Left kidney (tissue), 2 donors: ENCODE data around the gene SYNE3. TPM values are rescaled to one million over a fixed set of nuclear protein-coding genes. Genes with fewer than 3 reads are reported as not detected.

Source experiments
- DNase-seq: peaks from one replicate; pipeline ENCODE4 v3.0.0-alpha.2; 2013
- polyA plus RNA-seq: library from polyadenylated mRNA; unstranded; fragments of 120-200 nt; gene quantifications from one replicate; pipeline ENCODE4 v1.2.1, GENCODE V29; 2013; ENCODE audit not compliant: insufficient read length

SYNE3 gene
- polyA plus RNA-seq, 1 donor: 2.5 TPM

DNA sequence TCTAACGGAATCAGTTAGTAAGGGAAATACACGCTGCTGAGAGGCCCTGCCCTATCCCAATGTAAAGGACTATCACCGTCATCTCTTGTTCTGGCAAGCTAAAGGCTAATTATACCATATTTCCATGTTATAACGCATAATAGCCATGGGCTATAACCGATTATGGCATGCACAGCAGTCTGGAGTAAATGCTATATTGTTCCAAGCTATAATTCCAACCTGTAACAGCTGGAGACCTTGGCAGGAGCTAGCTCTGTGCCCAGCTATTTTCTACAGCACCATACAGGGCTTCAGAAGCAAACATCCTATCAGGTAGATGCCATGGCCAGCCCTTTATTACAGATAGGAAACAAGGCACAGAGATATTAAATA lies 26.3 kb downstream of the SYNE3 start:
- DNase-seq: no peak

DNA sequence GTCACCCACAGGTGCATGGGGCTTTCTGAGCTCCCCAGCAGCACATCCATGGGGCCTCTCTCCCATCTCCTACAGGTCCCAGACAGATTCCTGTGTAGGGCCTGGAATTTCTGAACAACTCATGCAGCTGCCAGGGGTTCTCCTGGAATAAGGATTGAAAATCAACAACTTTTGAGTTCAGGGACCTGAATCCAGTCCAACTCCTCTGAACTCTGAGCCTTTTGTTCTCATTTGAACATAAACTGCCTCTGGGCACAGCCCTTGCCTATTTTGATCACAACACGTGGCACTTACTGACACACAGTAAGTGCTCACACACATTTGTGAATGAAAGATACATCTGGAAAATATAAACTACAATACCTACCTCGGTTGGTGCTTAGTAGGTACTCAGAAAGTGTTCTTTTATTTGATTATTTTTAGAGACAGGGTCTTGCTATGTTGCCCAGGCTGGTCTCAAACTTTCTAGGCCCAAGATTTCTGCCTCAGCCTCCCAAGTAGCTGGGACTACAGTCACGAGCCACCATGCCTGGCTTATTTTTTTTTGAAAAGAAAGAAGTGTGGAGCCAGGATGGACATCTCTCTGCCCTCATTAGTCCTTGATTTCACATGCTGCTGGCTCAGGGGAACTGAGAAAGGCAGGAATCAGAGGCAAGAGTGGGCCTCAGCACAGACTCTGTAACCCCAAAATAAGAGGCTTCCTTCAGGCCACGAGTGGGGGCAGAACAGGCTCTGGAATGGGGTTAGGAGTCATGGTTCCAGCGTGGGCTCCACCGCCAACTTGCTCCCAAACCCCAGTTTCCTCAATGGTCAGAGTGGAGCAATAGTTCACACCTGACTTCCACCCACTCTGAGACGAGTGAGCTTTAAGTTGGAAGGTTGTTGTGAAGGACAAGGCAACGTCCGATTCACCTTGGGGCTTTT lies 27.0 kb downstream of the SYNE3 start:
- DNase-seq: no peak

DNA sequence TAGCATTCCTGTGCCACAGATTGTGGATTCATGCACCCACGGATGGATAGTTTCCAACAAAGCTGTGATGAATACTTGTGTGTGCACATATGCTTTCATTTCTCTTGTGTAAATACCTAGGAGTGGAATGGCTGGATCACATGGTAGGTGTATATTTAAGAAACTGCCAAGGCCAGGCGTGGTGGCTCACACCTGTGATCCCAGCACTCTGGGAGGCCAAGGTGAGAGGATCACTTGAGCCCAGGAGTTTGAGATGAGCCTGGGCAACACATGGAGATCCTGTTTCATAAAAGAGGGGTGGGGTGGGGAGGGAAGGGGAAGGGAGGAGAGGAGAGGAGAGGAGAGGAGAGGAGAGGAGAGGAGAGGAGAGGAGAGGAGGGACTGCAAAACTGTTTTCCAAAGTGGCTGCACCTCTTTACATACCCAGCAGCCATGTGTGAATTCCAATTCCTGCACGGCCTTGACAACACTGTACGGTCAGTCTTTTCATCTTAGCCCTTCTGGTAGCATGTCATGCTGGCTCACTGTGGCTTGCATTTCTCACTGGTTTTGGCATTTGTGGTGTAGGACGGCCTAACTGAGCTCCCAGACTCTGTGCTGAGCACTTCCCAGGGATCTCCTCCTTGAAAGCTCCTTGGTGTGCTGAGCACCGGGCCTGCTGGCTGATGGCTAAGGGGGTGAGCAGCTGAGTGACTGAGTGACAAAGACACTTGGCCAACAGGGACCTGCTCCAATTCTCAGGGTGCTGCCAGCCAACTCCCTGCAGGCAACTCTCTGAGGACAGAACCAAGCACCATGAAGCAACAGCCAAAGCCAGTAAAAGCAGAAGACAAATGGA lies 27.9 kb downstream of the SYNE3 start:
- no peak for DNase-seq

DNA sequence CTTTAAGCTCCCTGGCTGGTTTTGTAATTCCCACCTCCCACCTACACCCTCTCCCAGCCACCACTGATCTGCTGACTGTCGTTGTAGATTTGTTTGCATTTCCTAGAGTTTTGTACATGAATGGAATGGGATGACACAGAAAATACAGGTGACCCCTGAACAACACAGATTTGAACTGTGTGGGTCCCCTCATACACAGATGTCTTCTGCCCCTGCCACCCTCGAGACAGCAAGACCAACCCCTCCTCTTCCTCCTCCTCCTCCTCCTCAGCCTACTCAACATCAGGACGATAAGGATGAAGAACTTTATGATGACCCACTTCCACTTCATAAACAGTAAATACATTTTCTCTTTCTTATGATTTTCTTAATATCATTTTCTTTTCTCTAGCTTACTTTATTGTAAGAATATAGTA lies 28.8 kb downstream of the SYNE3 start:
- DNase-seq: no peak

DNA sequence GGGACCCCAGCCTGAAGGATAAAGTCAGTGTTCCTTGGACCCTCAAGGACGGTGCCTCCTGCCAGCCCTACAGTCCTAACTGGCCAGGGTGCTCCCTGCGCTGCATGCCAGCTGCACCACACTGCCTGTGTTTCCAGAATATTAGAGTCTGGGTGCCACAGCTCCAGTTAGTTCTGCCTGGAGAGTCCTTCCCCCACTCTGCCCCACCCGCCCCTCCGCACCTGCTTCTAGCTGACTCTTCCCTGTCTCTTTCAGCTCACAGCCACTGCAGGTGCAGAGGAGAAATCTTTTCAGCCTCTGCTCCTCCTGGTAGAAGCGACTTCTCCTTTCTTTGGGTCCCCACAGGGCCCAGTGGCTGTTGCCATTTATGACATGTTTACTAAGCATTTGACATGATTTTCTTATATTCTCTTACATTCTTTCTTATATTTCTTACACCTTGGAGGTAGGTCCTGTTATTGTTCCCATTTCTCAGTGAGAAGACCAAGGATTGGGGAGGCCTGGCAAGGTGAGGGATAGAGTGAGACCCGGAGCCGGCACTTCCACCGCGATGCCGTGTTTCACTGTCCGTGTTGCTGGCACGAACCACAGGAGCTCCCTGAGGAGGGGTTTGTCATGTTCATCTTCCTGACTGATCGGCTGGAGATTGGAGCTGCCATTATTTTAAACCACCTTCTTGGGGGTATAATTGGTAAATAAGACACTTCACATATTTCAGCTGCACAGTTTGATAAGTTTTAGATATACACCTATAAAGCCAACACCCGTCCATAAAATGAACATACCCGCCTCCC lies 29.4 kb downstream of the SYNE3 start:
- no peak for DNase-seq

DNA sequence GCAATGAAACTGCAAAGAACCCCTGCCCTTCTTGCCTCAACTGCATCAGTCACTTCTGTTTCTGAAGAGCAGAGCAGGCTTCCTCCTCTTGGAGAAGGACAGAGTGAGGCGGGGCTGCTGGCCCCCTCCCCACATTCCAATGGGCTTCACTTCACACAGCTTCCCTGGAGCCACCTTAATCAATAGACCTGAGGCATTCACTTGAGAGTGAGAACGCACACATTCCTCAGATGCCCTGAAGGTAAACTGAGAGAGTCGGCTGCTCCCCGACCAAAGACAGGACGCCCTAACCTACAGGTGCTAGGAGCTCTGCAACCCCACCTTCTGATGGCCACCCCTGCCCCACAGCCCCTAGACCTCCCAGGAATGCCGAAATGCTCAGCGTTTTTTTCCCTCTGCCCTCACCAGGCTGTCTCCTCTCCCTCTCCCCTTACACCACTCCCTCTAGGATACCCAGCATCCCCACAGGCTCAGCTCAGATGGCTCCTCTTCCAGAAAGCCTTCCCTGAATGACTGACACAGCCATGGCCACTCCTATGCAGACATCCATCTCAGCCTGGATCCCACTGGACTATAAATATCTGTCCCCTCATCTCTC lies 31.1 kb downstream of the SYNE3 start:
- no peak for DNase-seq

DNA sequence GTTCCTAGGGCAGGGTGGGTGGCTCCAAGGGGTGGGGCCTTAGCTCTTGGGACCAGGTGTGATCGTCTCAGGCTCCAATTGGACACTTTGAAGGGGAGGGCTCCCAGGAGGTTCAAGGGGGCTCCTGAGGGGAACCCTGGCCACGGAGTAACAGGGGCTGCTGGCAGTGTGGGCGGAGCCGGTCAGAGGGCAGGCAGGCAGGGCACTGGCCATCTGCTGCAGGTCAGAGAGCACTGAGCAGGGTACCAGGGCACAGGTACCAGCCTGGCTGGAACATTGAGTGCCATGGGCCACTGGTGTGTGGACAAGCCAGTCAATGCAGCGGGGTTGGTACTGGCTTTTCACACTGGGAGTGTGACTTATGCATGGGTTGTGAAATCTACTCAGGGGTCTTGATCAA lies 32.2 kb downstream of the SYNE3 start:
- no peak for DNase-seq

DNA sequence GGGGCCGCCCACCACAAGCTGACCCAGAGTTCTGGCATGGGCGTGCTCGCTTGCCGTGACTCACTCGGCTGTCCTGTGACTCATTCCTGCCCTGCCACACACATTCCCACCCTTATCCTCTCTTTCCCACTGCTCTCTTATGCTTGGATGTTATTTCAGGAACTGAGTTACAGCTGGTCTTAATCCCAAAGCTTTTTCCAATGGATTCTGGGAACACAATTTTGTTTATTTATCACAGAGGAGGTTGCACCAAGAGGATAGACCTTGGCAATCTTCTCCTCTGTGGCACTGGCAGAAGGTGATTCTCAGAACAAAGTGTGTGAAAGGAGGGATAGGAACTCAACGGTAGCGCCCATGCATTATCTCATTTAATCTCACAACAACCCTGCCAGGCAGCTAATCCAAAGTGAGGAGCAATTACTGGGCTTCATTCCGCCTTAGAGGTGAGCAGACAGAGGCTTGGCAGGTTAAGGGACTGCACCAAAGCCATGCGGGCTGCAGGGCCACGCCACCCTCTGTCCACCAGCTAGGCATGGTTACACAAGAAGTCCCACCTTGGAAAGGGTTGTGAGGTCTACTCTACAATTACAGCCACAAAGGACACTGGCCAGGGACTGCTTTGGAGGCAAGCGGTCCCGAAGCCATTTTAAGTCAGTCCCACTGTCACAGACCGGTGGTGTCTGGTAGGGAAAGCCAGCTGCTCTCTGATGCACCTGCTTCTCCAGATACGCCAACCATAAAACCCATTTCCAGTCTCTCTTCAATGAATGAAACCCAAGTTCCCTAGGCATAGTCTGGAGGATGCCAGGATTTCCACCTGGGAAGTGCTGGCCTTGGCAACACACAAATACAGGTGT lies 32.9 kb downstream of the SYNE3 start:
- DNase-seq: no peak

DNA sequence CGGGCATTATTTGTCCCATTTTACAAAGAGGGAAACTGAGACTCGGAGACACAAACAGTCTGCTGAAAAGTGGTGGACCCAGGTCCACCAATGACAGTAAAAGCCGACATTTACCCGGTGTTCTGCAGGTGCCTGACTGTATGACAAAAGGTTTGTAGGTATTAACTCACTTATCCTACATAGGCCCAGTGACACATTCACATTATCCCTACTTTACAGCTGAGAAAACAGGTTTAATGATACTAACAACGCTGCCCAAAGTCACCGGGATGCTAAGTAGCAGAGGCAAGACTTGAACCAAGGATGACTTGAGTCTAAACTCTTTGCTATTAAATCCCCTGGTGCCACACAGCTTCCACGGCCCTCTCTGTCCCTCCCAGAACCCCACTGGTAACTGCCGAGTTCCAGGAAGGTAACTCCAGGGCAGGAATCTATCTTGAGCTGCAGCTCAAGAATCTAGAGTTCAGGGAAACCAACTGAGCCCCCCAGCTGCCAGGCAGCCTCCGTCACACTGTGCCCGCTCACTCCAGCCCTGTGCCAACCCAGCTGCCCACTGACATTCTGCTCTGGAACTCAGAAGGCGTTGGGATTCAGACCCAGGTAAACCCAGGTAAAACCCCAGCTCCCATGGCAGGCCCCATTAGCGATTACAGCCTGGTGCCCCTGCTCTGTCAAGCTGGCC lies 33.7 kb downstream of the SYNE3 start:
- no peak for DNase-seq

DNA sequence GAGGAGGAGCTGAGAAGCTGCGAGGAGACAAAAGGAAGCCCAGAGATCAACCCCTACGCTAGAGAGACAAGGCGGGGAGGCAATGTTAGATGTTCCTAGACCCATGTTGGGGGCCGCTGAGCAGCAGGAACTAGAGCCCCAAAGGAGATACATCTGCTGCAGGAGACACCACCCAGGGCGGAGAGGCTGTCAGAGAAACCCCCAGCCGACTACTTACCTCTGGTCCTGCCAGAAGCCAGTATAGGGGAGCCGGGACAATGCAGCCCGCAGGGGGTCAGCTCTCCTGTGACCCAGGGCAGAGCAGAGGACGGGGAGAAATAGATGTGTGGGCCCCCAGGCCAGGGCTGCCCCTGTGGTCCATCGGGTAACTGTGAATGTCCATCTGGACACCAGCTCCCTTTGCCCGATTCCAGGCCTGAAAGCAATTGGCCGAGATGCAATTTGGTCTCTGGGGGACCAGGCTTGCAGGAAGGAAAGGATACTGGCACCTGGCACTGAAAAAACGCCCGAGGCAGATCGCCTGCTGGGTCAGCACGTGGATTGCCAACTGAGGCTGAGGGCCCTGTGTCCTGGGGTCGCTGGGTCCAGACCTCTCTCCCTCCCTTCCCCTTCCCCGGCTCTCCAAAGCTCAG lies 34.9 kb downstream of the SYNE3 start:
- no peak for DNase-seq

DNA sequence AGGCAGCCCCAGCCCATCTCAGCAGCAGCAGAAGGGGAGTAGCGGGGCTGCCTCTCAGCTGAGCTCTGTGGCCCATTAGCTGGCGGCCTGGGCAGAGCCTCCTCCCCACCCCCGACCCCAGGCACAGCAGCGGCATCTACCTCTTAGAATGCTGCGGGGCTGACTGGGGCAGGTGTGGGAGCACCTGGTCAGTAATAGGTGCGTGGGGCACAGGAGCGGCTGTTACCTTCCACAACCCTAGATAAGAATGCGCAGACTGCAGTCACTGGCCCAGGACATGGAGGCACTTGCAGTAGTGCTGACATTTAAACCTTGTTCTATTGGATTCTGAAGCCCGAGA lies 35.6 kb downstream of the SYNE3 start:
- no peak for DNase-seq

DNA sequence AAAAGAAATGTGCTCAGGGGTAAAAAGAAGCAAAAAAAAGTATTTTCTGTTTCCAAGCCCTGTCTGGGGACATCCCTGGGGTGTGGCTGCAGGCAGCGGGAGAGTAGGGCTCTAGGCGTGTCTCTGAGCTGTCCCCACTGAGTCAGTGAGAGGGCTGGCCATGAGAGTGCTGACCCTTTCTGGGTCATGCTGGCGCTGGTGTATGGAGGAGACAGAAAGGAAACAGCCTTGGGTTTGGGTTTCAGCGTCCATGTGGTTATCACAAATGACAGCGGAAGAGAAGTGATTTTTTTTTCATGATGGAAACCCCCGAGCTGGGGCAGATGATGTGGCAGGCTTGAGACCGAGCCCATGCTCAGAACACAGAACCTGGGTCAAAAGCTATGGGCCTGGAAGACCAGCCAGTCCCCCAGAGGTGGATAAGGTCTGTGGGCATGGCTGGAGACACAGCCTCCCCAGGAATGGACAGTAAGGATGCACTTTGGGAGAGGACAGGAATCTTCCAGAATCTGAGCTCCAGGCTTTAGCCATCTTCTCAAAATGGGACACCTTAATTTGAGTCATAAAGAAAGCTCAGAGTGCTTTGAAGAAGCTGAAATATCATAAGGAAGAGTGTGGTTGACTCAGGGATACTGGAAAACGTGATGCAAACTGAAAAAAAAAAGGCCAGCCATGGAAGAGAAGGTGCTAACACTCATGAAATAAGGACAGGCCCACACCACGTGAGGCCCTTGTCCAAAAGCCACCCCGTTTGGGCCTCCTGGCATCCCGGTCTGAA lies 36.2 kb downstream of the SYNE3 start:
- DNase-seq: no peak

DNA sequence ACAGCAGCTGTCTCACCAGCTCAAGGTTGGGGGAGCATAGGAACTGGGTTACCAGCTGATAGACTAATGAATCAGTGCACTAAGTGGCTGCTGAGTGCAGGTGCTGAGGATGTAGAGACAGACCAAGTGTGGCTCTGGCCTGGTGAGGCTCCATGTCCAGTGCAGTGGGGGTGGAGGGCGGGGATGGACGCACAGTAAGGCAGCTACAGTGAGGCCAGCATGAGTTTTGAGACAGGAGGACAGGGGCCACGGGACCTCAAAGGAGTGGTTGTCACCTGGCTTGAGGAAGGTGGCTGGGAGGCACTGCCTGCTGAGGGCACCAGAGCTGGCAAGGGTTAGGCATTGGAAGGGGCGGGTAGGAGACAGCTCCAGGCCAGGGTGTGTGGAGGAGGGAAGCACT lies 37.0 kb downstream of the SYNE3 start:
- no peak for DNase-seq

DNA sequence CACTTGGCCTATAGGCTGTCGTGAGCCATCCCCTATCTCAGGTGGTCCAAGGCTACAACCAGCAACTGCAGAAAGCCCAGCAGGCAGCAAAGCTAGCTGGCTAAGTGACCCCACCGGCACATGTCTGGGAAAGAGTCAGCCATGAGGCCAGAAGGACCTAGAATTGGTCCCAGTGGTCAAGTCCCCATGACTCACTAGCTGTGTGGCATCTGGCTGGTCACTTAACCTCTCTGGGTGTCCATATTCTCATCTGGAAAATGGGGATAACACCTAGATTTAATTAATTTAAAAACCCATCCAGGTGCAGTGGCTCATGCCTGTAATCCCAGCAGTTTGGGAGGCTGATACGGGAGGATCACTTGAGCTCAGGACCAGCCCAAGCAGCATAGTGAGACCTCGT lies 37.6 kb downstream of the SYNE3 start:
- no peak for DNase-seq

DNA sequence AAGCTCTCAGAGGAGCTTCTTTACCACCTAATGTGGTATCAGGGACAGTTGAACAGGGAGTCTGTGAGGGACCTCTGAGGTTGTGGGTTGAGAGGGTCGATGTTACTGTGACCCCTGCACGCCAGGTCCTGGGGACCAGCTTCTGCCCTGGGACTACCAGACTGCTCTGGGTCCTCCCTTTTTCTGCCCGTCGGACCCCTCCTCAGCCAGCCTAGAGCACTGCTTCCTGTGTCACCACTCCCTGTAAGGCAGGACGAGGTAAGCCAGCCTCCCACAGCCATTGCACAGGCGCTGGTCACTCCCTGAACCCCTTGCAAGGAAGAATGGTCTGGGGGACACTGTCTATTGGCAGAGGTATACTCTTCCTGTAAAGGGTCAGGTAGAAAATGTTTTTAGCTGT lies 38.1 kb downstream of the SYNE3 start:
- DNase-seq: no peak

DNA sequence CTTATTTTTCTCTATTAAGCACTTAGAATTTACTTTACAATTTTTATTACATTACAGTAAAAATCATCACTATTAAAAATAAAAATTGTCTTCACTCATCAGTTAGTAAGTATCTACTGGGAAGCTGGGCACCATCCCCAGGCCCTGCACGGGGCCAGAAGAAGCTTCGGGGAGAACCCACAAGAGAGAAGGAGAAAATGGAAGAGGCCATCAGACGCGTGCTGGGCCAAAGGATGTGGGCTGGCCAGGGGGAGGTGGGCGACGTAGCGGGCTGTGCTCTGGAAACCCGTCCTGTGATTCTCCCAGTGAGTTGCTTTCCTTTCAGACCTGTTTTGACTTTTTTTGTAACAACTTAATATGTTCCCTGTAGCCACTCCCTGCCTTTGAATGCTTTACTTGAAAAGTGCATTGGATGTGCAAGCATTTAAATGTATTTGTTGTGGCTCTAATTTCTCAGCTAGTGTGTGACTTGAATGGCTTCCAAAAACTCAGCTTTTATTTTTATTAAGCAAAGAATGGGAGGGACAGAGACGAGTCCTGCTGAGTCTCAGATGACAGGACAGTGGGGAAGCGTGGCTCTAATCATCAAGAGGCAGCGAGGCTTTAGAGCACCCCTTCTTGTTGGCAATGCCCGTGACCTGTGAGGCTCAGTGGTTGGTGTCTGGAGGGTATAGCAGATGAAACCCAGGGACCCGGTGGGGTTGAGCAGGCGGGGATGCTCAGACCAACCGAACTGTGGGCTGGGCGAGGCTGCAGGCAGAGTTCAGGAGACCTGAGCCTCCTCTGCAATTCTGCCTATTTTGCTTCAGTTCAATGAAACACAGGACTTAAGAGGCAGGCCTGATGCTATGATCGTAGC lies 38.8 kb downstream of the SYNE3 start:
- DNase-seq: no peak

DNA sequence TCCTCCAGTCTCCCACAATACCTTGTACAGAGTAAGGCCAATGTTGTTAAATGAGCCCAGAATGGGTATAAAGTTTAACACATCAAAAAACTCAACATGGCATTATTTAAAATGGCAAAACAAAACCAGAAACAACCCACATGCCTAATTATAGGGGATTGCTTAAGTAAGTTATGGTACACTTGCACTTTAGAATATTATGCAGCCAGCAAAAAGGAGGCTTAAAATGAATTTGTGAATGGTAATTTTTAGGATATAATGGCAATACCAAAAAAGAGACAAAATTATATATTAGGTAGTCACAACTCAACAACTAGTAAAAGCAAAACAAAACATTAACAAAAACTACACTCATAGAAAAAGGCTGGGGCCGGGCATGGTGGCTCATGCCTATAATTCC lies 39.7 kb downstream of the SYNE3 start:
- no peak for DNase-seq

DNA sequence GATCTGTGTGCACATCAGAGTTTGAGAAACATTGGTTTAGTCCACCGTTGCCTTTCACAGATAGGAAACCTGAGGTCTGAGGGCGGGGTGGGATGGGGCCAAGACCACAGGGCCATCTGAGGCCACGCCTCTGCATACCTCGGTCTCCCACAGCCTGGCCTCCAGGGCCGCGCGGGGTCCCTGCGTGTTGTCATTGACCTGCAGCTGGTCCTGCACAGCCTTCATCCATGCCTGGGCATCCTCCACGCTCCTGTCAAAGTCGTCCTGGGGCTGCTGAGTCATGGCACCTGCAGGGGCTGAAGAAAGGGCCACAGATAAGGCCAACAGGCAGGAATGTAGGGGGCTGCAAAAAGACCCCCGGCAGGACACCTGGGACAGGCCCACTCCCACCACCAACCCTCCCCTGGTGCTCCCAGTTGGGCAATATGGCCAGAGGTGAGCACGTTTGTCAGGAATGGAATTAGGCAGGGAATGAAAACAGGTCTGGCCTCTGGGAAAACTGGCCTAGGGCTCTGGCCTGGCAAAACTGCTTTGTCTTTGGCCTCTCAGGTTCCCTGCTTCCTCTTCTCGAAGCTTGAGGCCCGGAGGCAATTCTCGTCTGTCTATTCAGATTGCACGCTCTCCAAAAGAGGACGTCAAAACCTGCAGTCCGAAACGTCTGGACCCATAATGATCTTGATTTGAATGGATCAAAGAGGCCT lies 40.8 kb downstream of the SYNE3 start:
- no peak for DNase-seq
